Measurements from ENCODE around the gene ADRA1B.

DNA sequence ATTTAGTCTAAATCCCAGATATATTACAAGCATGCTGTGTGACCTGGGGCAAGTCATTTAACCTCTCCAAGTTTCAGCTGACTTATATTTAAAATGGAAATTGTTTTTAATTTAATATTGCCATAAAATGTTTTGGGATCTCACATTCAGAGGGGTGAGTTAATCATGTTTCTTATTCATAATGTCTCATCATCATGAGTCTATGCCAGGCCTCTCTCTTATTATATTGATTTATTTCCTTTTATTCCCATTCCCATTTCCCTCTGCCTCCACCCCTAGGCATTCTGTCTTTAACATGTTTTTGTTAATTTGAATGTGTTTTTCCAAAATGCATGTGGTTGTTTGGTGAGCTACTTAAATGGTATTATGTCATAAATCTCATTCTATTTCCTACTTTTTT is 53.7 kb downstream of the ADRA1B start:
- TF ChIP-seq POLR2A (IDR thresholded peaks at IDR 0.05) (no peak), CTCF (IDR thresholded peaks at IDR 0.05) (no peak)

All from ovary (tissue), 3 donors.